ENCODE data around the gene MXD3.
"Not testable (repeated sequence)": the region's sequence is repeated elsewhere in the genome, so short reads cannot be mapped to it uniquely, and the experiment has no call there.

MXD3 gene

GRCh38 chr5:177343000-177343399 is 31.3 kb upstream of the MXD3 start:
- ATAC-seq, result not testable (repeated sequence)

DNA sequence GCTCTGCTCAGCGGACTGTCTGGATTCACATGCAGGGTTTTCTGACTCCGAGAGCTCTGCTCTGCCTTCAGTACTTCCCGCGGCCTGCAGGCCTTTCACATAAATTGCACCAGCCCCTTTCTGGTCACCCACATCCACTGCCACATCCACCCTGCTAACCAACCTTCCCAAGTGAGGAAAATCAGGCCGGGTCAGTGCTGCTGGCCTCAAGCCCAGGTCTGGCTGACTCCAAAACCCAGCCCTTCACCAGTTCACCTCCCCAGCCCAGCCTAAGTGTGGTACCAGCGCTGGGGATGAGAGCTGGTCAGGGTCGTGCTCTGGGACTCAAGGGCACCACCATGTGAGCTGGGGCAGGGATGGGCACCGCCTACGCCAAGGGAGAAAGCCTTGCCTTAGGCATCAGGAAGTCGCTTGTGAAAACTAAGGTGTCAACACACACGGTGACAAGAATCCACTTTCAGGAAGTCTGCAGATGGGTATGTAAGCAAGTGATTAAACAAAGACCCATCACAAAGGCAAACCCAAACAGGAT is 27.5 kb upstream of the MXD3 start:
- ATAC-seq, result no peak

GRCh38 chr5:177338251-177339106 is 26.8 kb upstream of the MXD3 start:
- ATAC-seq, result no peak
- no peak for TF ChIP-seq SNAI2 (CRISPR knock-in tag; IDR thresholded peaks at IDR 0.05)
- no peak for TF ChIP-seq ZC3H10 (CRISPR knock-in tag; IDR thresholded peaks at IDR 0.05)
- TF ChIP-seq PATZ1 (CRISPR knock-in tag; IDR thresholded peaks at IDR 0.05; ENCODE audit: borderline replicate concordance), result no peak
- no peak for TF ChIP-seq ZFP3 (CRISPR knock-in tag; IDR thresholded peaks at IDR 0.05)

More for the DNA sequence above, 27.5 kb upstream of the MXD3 start:
- TF ChIP-seq, protein P1, sequence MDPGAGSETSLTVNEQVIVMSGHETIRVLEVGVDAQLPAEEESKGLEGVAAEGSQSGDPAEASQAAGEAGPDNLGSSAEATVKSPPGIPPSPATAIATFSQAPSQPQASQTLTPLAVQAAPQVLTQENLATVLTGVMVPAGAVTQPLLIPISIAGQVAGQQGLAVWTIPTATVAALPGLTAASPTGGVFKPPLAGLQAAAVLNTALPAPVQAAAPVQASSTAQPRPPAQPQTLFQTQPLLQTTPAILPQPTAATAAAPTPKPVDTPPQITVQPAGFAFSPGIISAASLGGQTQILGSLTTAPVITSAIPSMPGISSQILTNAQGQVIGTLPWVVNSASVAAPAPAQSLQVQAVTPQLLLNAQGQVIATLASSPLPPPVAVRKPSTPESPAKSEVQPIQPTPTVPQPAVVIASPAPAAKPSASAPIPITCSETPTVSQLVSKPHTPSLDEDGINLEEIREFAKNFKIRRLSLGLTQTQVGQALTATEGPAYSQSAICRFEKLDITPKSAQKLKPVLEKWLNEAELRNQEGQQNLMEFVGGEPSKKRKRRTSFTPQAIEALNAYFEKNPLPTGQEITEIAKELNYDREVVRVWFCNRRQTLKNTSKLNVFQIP (CRISPR knock-in tag; IDR thresholded peaks at IDR 0.05; ENCODE audit: borderline replicate concordance, low read depth), result no peak
- no peak for TF ChIP-seq RARB (CRISPR knock-in tag; IDR thresholded peaks at IDR 0.05)
- no peak for TF ChIP-seq PPARA (CRISPR knock-in tag; IDR thresholded peaks at IDR 0.05; ENCODE audit: borderline replicate concordance)
- TF ChIP-seq GLIS3 (CRISPR knock-in tag; IDR thresholded peaks at IDR 0.05), result no peak
- no peak for TF ChIP-seq ARNTL (CRISPR knock-in tag; IDR thresholded peaks at IDR 0.05; ENCODE audit: borderline replicate concordance, low read depth)
- no peak for TF ChIP-seq ZFP3 (CRISPR knock-in tag; IDR thresholded peaks at IDR 0.05)
- no peak for TF ChIP-seq CSDC2 (CRISPR knock-in tag; IDR thresholded peaks at IDR 0.05)
- no peak for TF ChIP-seq ZC3H10 (CRISPR knock-in tag; IDR thresholded peaks at IDR 0.05)
- TF ChIP-seq BACH2 (CRISPR knock-in tag; IDR thresholded peaks at IDR 0.05; ENCODE audit: borderline replicate concordance), result no peak
- no peak for TF ChIP-seq OSR1 (CRISPR knock-in tag; IDR thresholded peaks at IDR 0.05)
- TF ChIP-seq ZNF70 (CRISPR knock-in tag; IDR thresholded peaks at IDR 0.05), result no peak
- TF ChIP-seq TSHZ2 (CRISPR knock-in tag; IDR thresholded peaks at IDR 0.05), result no peak

DNA sequence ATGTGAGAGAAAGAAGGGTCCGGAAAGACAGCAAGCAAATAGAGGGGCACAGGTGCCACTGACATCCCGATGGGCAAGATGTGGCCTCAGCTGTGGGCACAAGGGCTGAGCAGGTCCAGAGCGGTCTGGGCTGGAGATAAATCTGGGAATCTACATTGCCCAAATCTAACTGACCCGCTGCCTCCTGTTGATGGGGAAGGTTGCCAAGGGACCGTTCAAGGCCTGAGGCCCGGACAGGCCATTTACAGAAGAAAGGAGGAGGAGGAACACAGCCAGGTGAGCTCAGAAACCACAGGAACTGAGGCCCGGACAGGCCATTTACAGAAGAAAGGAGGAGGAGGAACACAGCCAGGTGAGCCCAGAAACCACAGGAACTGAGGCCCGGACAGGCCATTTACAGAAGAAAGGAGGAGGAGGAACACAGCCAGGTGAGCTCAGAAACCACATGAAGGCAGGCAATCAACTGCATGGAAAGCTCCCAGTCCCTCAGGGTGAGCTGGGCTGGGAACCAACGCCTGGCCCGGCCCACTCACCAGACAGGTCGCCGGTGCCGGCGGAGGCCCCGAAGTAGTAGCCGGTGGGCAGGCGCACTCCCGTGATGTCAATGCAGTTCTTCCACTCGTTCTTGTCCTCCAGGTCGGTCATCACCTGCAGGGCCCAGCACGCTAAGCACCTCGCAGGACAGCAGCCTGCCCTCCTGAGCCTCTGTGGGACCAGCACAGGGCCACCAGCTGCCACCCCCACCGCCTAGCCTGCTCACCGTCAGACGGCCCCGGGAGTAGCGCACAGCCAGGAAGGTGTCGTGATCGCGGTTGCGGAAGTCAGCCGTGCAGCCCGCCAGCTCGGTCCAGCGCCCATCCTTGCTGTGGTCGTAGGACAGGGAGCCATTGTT is 25.2 kb upstream of the MXD3 start:
- ATAC-seq, result no peak
- TF ChIP-seq ZC3H10 (CRISPR knock-in tag; IDR thresholded peaks at IDR 0.05) (no peak), ISL1 (CRISPR knock-in tag; IDR thresholded peaks at IDR 0.05) (no peak), ZNF70 (CRISPR knock-in tag; IDR thresholded peaks at IDR 0.05) (no peak), ZFP30 (CRISPR knock-in tag; IDR thresholded peaks at IDR 0.05) (no peak), RARB (CRISPR knock-in tag; IDR thresholded peaks at IDR 0.05) (no peak), ZFP3 (CRISPR knock-in tag; IDR thresholded peaks at IDR 0.05) (no peak), ARNTL (CRISPR knock-in tag; IDR thresholded peaks at IDR 0.05; ENCODE audit: borderline replicate concordance, low read depth) (no peak), ZNF565 (CRISPR knock-in tag; conservative IDR thresholded peaks at IDR 0.05; ENCODE audit: low read depth) (no peak), BACH2 (CRISPR knock-in tag; IDR thresholded peaks at IDR 0.05; ENCODE audit: borderline replicate concordance) (no peak), PPARA (CRISPR knock-in tag; IDR thresholded peaks at IDR 0.05; ENCODE audit: borderline replicate concordance) (no peak), ZNF8 (CRISPR knock-in tag; IDR thresholded peaks at IDR 0.05) (no peak), TOX (CRISPR knock-in tag; IDR thresholded peaks at IDR 0.05; ENCODE audit: borderline replicate concordance) (no peak), OSR1 (CRISPR knock-in tag; IDR thresholded peaks at IDR 0.05) (no peak), CSDC2 (CRISPR knock-in tag; IDR thresholded peaks at IDR 0.05) (no peak), TCF4 (CRISPR knock-in tag; IDR thresholded peaks at IDR 0.05; ENCODE audit: borderline replicate concordance) (no peak)
- TF ChIP-seq, protein P1 (CRISPR knock-in tag; IDR thresholded peaks at IDR 0.05; ENCODE audit: borderline replicate concordance, low read depth), result no peak
- TF ChIP-seq, protein P2, sequence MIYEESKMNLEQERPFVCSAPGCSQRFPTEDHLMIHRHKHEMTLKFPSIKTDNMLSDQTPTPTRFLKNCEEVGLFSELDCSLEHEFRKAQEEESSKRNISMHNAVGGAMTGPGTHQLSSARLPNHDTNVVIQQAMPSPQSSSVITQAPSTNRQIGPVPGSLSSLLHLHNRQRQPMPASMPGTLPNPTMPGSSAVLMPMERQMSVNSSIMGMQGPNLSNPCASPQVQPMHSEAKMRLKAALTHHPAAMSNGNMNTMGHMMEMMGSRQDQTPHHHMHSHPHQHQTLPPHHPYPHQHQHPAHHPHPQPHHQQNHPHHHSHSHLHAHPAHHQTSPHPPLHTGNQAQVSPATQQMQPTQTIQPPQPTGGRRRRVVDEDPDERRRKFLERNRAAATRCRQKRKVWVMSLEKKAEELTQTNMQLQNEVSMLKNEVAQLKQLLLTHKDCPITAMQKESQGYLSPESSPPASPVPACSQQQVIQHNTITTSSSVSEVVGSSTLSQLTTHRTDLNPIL (CRISPR knock-in tag; IDR thresholded peaks at IDR 0.05; ENCODE audit: low read depth), result no peak
